ENCODE measurements around the gene CFTR.

CFTR gene

GRCh38 chr7:117652943-117653680 lies 173.3 kb downstream of the CFTR start:
- DNase-seq (ENCODE audit: low read depth) = no peak

GRCh38 chr7:117654780-117655179 lies 175.0 kb downstream of the CFTR start:
- no peak for DNase-seq (ENCODE audit: low read depth)

- DNase-seq (ENCODE audit: low read depth) = no peak
These were observed 177.0 kb downstream of the CFTR start for GRCh38 chr7:117656806-117657205.

- no peak for DNase-seq (ENCODE audit: low read depth)
These were observed 179.7 kb downstream of the CFTR start for GRCh38 chr7:117659531-117660011.

- no peak for DNase-seq (ENCODE audit: low read depth)
These were observed 181.5 kb downstream of the CFTR start for GRCh38 chr7:117661328-117661727.

- no peak for DNase-seq (ENCODE audit: low read depth)
These were observed 184.2 kb downstream of the CFTR start for GRCh38 chr7:117664047-117664446.

GRCh38 chr7:117665368-117665767 lies 185.5 kb downstream of the CFTR start:
- DNase-seq (ENCODE audit: low read depth) = no peak

GRCh38 chr7:117666031-117666430 lies 186.2 kb downstream of the CFTR start:
- no peak for DNase-seq (ENCODE audit: low read depth)

GRCh38 chr7:117666689-117667088 lies 186.9 kb downstream of the CFTR start:
- DNase-seq (ENCODE audit: low read depth) = no peak

- DNase-seq (ENCODE audit: low read depth) = no peak
These were observed 187.6 kb downstream of the CFTR start for GRCh38 chr7:117667456-117667855.

GRCh38 chr7:117669818-117670217 lies 190.0 kb downstream of the CFTR start:
- no peak for DNase-seq (ENCODE audit: low read depth)

GRCh38 chr7:117672453-117672852 lies 192.6 kb downstream of the CFTR start:
- DNase-seq (ENCODE audit: low read depth) = no peak

- DNase-seq (ENCODE audit: low read depth) = no peak
These were observed 193.5 kb downstream of the CFTR start for GRCh38 chr7:117673367-117673766.

- no peak for DNase-seq (ENCODE audit: low read depth)
These were observed 194.0 kb downstream of the CFTR start for GRCh38 chr7:117673839-117674238.

- no peak for DNase-seq (ENCODE audit: low read depth)
These were observed 194.8 kb downstream of the CFTR start for GRCh38 chr7:117674617-117675016.

GRCh38 chr7:117675497-117676435 lies 195.9 kb downstream of the CFTR start:
- no peak for DNase-seq (ENCODE audit: low read depth)

GRCh38 chr7:117679120-117679519 lies 199.3 kb downstream of the CFTR start:
- no peak for DNase-seq (ENCODE audit: low read depth)

GRCh38 chr7:117682681-117683385 lies 203.0 kb downstream of the CFTR start:
- DNase-seq (ENCODE audit: low read depth) = no peak

GRCh38 chr7:117683430-117684175 lies 203.8 kb downstream of the CFTR start:
- no peak for DNase-seq (ENCODE audit: low read depth)

GRCh38 chr7:117685795-117686194 lies 206.0 kb downstream of the CFTR start:
- DNase-seq (ENCODE audit: low read depth) = no peak

- no peak for DNase-seq (ENCODE audit: low read depth)
These were observed 206.6 kb downstream of the CFTR start for GRCh38 chr7:117686311-117686935.
